Renal cortical epithelial cell (primary cell): ENCODE measurements around the gene DNAAF8. TPM values are rescaled to one million over a fixed set of nuclear protein-coding genes. Genes with fewer than 3 reads are reported as not detected.
"Not testable (repeated sequence)": the region's sequence is repeated elsewhere in the genome, so short reads cannot be mapped to it uniquely, and the experiment has no call there.

Experiments
- DNase-seq: peaks from one replicate; pipeline ENCODE4 v3.0.0-alpha.2; 2011; ENCODE audit warnings: low read depth
- total RNA-seq: library from RNA; depleted of rRNA; stranded (reverse); fragments of >200 nt; gene quantifications from 2 replicates; pipeline ENCODE4 v1.2.3, GENCODE V29; 2014

DNAAF8 gene
- total RNA-seq, 1 donor from 2014 or later: 1.0 TPM

- no peak for DNase-seq
These were observed 49.1 kb downstream of the DNAAF8 start for GRCh38 chr16:4783251-4783950.

- DNase-seq: no peak
These were observed 49.6 kb downstream of the DNAAF8 start for GRCh38 chr16:4783951-4784336.

- DNase-seq: not testable (repeated sequence)
These were observed 50.2 kb downstream of the DNAAF8 start for GRCh38 chr16:4784444-4784987.

- no peak for DNase-seq
These were observed 51.6 kb downstream of the DNAAF8 start for GRCh38 chr16:4785758-4786433.

GRCh38 chr16:4787068-4787467 lies 52.7 kb downstream of the DNAAF8 start:
- DNase-seq: no peak

- DNase-seq: no peak
These were observed 53.5 kb downstream of the DNAAF8 start, which contains the start of gene SEPTIN12 for GRCh38 chr16:4787627-4788482. Gene SEPTIN12 (minus strand): TSS chr16:4788345. CDS start chr16:4787645, 700 bp downstream.

- DNase-seq: no peak
These were observed 54.2 kb downstream of the DNAAF8 start for GRCh38 chr16:4788489-4788889.

GRCh38 chr16:4788910-4789309 lies 54.6 kb downstream of the DNAAF8 start:
- DNase-seq: no peak

GRCh38 chr16:4790261-4790660 lies 55.9 kb downstream of the DNAAF8 start:
- no peak for DNase-seq

GRCh38 chr16:4790871-4791270 lies 56.5 kb downstream of the DNAAF8 start:
- DNase-seq: no peak

GRCh38 chr16:4792951-4793513 lies 58.7 kb downstream of the DNAAF8 start:
- no peak for DNase-seq

- DNase-seq: no peak
These were observed 61.0 kb downstream of the DNAAF8 start, which contains the start of gene SMIM22 for GRCh38 chr16:4795181-4795827. Gene SMIM22 (plus strand): TSS chr16:4795369. CDS start chr16:4795735, 366 bp downstream.

- DNase-seq: no peak
These were observed 61.7 kb downstream of the DNAAF8 start for GRCh38 chr16:4795828-4796572.

GRCh38 chr16:4796982-4797804 lies 62.9 kb downstream of the DNAAF8 start:
- no peak for DNase-seq

GRCh38 chr16:4797805-4798252 lies 63.5 kb downstream of the DNAAF8 start:
- no peak for DNase-seq

GRCh38 chr16:4798456-4798855 lies 64.1 kb downstream of the DNAAF8 start:
- DNase-seq: no peak
